DOHH2 (cell line): Measurements from ENCODE around the gene PCDH9.

Experiments
- H3F3A ChIP-seq: fragments of 200-600 bp; sonication (generic), shearing (Covaris generic); 2 replicates; pipeline ENCODE4 v1.6.0; 2016; ENCODE audit warnings: antibody characterized with exemption, mild to moderate bottlenecking; ENCODE audit not compliant: control insufficient read depth, insufficient read depth
- H3K27ac ChIP-seq: fragments of 200-600 bp; sonication (generic); 2 replicates; pipeline ENCODE4 v1.5.1; 2014; ENCODE audit warnings: low read depth, mild to moderate bottlenecking, low read length, moderate library complexity
- H3K27me3 ChIP-seq: fragments of 200-600 bp; sonication (generic); 2 replicates; pipeline ENCODE4 v1.6.1; 2014; ENCODE audit warnings: mild to moderate bottlenecking, low read length, mixed read lengths; ENCODE audit not compliant: control insufficient read depth
- H3K36me3 ChIP-seq: fragments of 200-600 bp; sonication (generic); 2 replicates; pipeline ENCODE4 v1.6.1; 2014; ENCODE audit warnings: mild to moderate bottlenecking, low read length, moderate library complexity, mixed read lengths; ENCODE audit not compliant: control insufficient read depth
- H3K4me1 ChIP-seq: fragments of 200-600 bp; sonication (generic); 2 replicates; pipeline ENCODE4 v1.6.1; 2014; ENCODE audit warnings: mild to moderate bottlenecking, low read length, mixed read lengths; ENCODE audit not compliant: control insufficient read depth
- H3K4me2 ChIP-seq: fragments of 200-600 bp; sonication (generic); 2 replicates; pipeline ENCODE4 v1.6.0; 2014; ENCODE audit warnings: mild to moderate bottlenecking, low read length, moderate library complexity
- H3K4me3 ChIP-seq: fragments of 200-600 bp; sonication (generic); 2 replicates; pipeline ENCODE4 v1.5.1; 2014; ENCODE audit warnings: mild to moderate bottlenecking, low read length, mixed read lengths
- H3K79me2 ChIP-seq: fragments of 200-600 bp; sonication (generic); 2 replicates; pipeline ENCODE4 v1.6.1; 2014; ENCODE audit warnings: mild to moderate bottlenecking, low read length, mixed read lengths; ENCODE audit not compliant: control insufficient read depth
- H3K9me2 ChIP-seq: fragments of 200-600 bp; sonication (generic); replicated peaks from 2 replicates; pipeline ENCODE4 v1.6.1; 2014; ENCODE audit warnings: mild to moderate bottlenecking, low read length, mixed read lengths; ENCODE audit not compliant: control insufficient read depth
- H3K9me3 ChIP-seq: fragments of 200-600 bp; sonication (generic); 2 replicates; pipeline ENCODE4 v1.6.1; 2014; ENCODE audit warnings: antibody characterized with exemption, low read length, mixed read lengths; ENCODE audit not compliant: control insufficient read depth, insufficient read depth
- H4K20me1 ChIP-seq: fragments of 200-600 bp; sonication (generic); 2 replicates; pipeline ENCODE4 v1.6.0; 2014; ENCODE audit warnings: low read depth, mild to moderate bottlenecking, antibody characterized with exemption, low read length, moderate library complexity; ENCODE audit not compliant: control insufficient read depth, insufficient read depth
- CTCF ChIP-seq: fragments of 200-600 bp; sonication (generic); IDR thresholded peaks from one replicate; pipeline ENCODE4 v1.5.1; 2014; ENCODE audit warnings: antibody characterized with exemption, mild to moderate bottlenecking, low read depth, low read length; ENCODE audit not compliant: poor library complexity, severe bottlenecking
- EZH2phosphoT487 ChIP-seq: fragments of 200-600 bp; sonication (generic); IDR thresholded peaks from 2 replicates; pipeline ENCODE4 v1.6.1; 2017; ENCODE audit warnings: borderline replicate concordance, mild to moderate bottlenecking, antibody characterized with exemption, low read length, moderate library complexity, mixed read lengths

PCDH9 gene

GRCh38 chr13:67155898-67156722 lies 74.0 kb downstream of the PCDH9 start:
- H3K9me3 ChIP-seq: no peaks in the 10 kb centered on the region; the same call in 1 of the 2 replicates
- TF ChIP-seq CTCF: no peak
- TF ChIP-seq EZH2phosphoT487: no peak
- no peak overlapping the region for H3K4me2 ChIP-seq
- no peak overlapping the region for H3K4me3 ChIP-seq
- no peaks in the 10 kb centered on the region for H3K79me2 ChIP-seq
- H3K4me1 ChIP-seq: no peaks in the 10 kb centered on the region
- no peaks in the 10 kb centered on the region for H3F3A ChIP-seq
- no peaks in the 10 kb centered on the region for H3K27me3 ChIP-seq
- no peaks in the 10 kb centered on the region for H4K20me1 ChIP-seq
- no peak overlapping the region for H3K27ac ChIP-seq
- H3K36me3 ChIP-seq: no peaks in the 10 kb centered on the region
- H3K9me2 ChIP-seq: no peaks in the 10 kb centered on the region; the same call in 1 of the 2 replicates

- Histone ChIP-seq H3F3A (no peaks in the 10 kb centered on the region), H3K4me1 (peaks cover 7% of the 10 kb centered on the region), H3K36me3 (no peaks in the 10 kb centered on the region), H3K27me3 (no peaks in the 10 kb centered on the region), H4K20me1 (no peaks in the 10 kb centered on the region), H3K79me2 (no peaks in the 10 kb centered on the region), H3K9me3 (no peaks in the 10 kb centered on the region; the same call in 1 of the 2 replicates), H3K4me2 (no peak overlapping the region), H3K27ac (no peak overlapping the region), H3K9me2 (no peaks in the 10 kb centered on the region; the same call in 1 of the 2 replicates), H3K4me3 (no peak overlapping the region)
- TF ChIP-seq EZH2phosphoT487 (no peak), CTCF (no peak)
Observed at GRCh38 chr13:67152085-67152484, 78.1 kb downstream of the PCDH9 start.

GRCh38 chr13:67151652-67152051 lies 78.5 kb downstream of the PCDH9 start:
- TF ChIP-seq EZH2phosphoT487: no peak
- TF ChIP-seq CTCF: no peak
- no peaks in the 10 kb centered on the region for H4K20me1 ChIP-seq
- H3K27me3 ChIP-seq: no peaks in the 10 kb centered on the region
- no peaks in the 10 kb centered on the region for H3K36me3 ChIP-seq
- H3K9me2 ChIP-seq: no peaks in the 10 kb centered on the region; the same call in 1 of the 2 replicates
- H3K4me1 ChIP-seq: peaks cover 11% of the 10 kb centered on the region
- H3K4me2 ChIP-seq: no peak overlapping the region
- H3K27ac ChIP-seq: no peak overlapping the region
- H3K9me3 ChIP-seq: no peaks in the 10 kb centered on the region; the same call in 1 of the 2 replicates
- no peaks in the 10 kb centered on the region for H3K79me2 ChIP-seq
- no peaks in the 10 kb centered on the region for H3F3A ChIP-seq
- no peak overlapping the region for H3K4me3 ChIP-seq
